IPS-20b (cell line): Measurements from ENCODE around the gene MYO18B.

Source experiments
- H3K27ac ChIP-seq: one replicate; pipeline ENCODE4 v1.5.1; 2013; ENCODE audit warnings: low read length
- H3K27me3 ChIP-seq: 2 replicates; pipeline ENCODE4 v1.6.1; 2013; ENCODE audit warnings: mild to moderate bottlenecking, low read length, inconsistent platforms; ENCODE audit not compliant: insufficient read depth
- H3K36me3 ChIP-seq: 2 replicates; pipeline ENCODE4 v1.6.1; 2013; ENCODE audit warnings: low read depth, mild to moderate bottlenecking, inconsistent platforms, low read length, moderate library complexity; ENCODE audit not compliant: insufficient read depth
- H3K4me1 ChIP-seq: 2 replicates; pipeline ENCODE4 v1.6.1; 2013; ENCODE audit warnings: mild to moderate bottlenecking, control low read depth, inconsistent platforms, low read length, moderate library complexity; ENCODE audit not compliant: insufficient read depth
- H3K4me3 ChIP-seq: 2 replicates; pipeline ENCODE4 v1.5.1; 2013; ENCODE audit warnings: mild to moderate bottlenecking, low read length, inconsistent platforms
- H3K9ac ChIP-seq: 2 replicates; pipeline ENCODE4 v1.6.1; 2013; ENCODE audit warnings: low read depth, mild to moderate bottlenecking, inconsistent platforms, low read length, moderate library complexity
- H3K9me3 ChIP-seq: 2 replicates; pipeline ENCODE4 v1.6.1; 2013; ENCODE audit warnings: mild to moderate bottlenecking, low read depth, low read length, inconsistent platforms; ENCODE audit not compliant: insufficient read depth

The MYO18B gene, protein sequence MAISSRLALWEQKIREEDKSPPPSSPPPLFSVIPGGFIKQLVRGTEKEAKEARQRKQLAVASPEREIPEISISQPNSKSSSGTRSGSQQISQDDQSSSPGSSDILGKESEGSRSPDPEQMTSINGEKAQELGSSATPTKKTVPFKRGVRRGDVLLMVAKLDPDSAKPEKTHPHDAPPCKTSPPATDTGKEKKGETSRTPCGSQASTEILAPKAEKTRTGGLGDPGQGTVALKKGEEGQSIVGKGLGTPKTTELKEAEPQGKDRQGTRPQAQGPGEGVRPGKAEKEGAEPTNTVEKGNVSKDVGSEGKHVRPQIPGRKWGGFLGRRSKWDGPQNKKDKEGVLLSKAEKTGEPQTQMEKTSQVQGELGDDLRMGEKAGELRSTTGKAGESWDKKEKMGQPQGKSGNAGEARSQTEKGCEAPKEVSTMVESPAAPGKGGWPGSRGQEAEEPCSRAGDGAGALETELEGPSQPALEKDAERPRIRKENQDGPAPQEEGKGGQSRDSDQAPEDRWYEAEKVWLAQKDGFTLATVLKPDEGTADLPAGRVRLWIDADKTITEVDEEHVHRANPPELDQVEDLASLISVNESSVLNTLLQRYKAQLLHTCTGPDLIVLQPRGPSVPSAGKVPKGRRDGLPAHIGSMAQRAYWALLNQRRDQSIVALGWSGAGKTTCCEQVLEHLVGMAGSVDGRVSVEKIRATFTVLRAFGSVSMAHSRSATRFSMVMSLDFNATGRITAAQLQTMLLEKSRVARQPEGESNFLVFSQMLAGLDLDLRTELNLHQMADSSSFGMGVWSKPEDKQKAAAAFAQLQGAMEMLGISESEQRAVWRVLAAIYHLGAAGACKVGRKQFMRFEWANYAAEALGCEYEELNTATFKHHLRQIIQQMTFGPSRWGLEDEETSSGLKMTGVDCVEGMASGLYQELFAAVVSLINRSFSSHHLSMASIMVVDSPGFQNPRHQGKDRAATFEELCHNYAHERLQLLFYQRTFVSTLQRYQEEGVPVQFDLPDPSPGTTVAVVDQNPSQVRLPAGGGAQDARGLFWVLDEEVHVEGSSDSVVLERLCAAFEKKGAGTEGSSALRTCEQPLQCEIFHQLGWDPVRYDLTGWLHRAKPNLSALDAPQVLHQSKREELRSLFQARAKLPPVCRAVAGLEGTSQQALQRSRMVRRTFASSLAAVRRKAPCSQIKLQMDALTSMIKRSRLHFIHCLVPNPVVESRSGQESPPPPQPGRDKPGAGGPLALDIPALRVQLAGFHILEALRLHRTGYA (N-terminal part only)

DNA sequence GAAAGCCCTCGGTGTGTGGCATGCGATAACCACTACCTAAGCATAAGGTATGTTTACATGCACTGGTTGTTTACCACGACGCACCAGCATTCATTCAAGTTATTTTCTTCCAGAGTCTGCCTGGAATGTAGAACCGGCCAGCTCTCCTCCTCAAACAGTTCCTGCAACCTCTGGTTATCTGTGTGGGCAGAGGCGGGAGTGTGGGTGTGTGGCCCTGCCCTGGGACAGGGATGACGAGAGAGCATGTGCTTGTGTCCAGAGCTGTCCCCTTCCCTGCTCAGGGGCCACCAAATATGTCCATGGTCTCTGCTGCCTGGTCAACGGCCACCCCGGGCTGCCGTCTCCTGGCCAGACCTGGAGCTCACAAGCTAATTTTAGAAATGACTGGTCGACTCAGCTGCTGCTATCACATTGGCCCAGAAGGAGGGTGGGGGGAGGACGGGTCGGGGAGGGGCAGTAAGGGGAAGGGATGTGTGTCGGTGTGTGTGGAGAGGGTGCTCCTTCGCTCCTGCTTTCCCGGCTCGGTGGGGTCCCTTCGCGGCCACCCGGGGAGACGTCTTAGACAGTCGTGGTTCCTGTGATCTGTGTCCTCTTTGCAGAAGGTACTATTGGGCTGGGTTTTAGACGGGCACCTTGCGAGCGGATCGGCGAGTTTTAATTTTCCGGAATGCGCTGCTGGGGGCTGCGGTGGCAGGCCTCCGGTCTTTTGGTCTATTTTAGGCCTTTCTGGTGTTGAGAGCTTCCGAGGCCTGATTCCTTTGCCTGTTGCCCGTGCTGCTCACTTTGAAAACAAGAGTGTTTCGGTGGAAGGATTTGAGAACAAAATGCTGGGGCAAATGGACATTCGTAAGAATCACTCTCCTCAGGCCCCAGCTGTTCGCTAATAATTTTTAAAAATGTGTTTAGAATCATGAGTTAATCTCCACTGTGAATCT lies at the start of gene MYO18B:
MYO18B (plus strand) TSS at position 497 of the 935 bp plus-strand sequence. CDS start 18,905 bp downstream, outside the sequence.
- Histone ChIP-seq H3K9ac (no peak within 1 kb of the TSS), H3K4me3 (no peak within 1 kb of the TSS), H3K27ac (no peak within 1 kb of the TSS), H3K4me1 (no peaks in the 10 kb centered on the region), H3K27me3 (no peaks in the 10 kb centered on the region), H3K9me3 (no peaks in the 10 kb centered on the region), H3K36me3 (no peaks in the 10 kb centered on the region)

DNA sequence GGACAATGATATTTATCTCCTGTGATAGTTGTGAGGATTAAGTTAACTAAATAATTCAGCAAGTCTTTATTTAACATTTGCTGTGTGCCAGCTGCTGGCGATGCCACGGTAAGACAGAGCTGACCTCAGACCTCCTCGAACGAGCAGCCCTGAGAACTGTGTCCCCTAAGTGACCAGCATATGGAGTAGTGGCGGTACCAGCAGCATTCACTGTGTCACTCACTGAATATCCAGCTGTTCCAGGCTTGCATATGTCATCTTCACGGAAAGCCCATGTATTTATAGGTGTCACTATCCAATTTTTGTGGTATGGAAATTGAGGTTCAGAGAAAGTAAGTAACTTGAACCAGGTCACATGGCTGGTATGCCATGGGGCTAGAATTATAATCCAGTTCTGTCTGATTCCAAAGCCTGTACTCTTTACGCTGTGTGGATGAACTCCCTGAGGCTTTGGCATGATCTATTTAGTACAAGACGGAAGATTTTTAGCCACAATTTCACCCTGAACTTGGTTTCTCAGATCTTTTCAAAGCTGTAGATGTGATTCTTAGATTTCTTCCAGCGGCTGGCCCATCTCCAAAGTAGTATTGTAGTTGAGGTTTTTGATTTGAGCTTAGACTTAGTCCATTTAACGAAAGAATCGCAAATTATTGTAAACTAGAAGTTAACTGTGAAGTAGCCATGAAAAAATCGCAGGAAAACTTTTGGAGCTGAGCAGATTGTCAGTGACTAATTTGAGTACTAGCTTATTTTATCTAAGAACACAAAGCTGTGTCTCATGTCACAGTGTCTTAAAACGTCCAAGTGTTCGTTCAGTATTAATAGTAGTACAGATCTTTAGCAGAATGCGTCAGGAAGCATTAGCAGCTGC lies 49.4 kb upstream of the MYO18B start:
- no peaks in the 10 kb centered on the region for H3K4me1 ChIP-seq
- H3K27me3 ChIP-seq = no peaks in the 10 kb centered on the region
- no peak overlapping the region for H3K27ac ChIP-seq
- no peak overlapping the region for H3K9ac ChIP-seq
- no peak overlapping the region for H3K4me3 ChIP-seq
- peaks cover 42% of the 10 kb centered on the region for H3K36me3 ChIP-seq
- no peaks in the 10 kb centered on the region for H3K9me3 ChIP-seq

DNA sequence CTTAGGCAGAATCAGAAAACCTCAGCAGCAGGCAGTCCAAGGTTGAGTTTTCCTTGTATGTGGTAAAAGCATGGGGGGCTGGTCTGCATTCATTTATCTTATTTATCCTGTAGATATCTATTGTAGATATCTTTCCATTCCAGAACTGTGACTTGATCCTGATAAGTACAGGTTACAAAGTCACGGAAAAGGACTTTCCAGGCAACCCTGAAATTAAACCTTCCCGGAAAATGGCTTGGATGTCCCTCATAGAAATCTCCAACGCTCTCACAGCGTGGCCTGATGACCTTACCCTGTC lies 48.8 kb upstream of the MYO18B start:
- no peak overlapping the region for H3K27ac ChIP-seq
- H3K4me3 ChIP-seq = no peak overlapping the region
- no peaks in the 10 kb centered on the region for H3K4me1 ChIP-seq
- H3K27me3 ChIP-seq = no peaks in the 10 kb centered on the region
- no peaks in the 10 kb centered on the region for H3K9me3 ChIP-seq
- peaks cover 42% of the 10 kb centered on the region for H3K36me3 ChIP-seq
- no peak overlapping the region for H3K9ac ChIP-seq

DNA sequence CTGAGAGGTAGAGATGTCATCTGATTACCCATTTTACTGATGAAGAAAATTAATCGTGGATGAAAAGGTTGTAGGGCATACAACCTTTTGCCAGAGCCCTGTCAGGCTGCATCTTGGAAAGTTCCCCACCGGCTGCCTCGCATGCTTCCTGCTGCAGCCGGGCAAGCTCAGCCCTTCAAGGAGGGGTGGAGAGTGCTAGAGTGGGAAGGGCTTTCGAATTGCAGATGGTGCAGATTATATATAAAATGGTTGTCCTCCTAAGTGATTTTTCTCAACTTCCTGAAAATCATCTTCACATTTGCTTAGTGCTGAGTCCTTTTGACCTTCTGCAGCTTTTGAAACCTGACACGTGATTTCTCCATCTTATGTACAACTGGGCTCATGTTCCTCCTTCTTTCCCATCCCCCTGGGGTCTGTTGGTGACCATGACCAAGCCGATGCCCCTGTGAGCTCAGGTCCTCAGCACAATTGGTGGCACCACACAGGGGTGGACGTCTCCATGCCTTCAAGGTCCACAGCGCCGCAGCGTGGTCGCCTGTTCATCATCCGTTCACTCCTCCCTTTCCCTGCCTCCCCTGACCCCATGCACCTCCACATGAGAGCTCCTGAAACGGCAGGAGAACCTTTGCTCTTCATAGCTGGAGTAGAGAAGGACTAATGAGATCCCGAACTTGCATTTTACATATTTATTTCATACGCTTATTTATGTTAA lies 47.6 kb upstream of the MYO18B start:
- no peak overlapping the region for H3K27ac ChIP-seq
- peaks cover 37% of the 10 kb centered on the region for H3K36me3 ChIP-seq
- H3K4me1 ChIP-seq = no peaks in the 10 kb centered on the region
- no peak overlapping the region for H3K4me3 ChIP-seq
- H3K27me3 ChIP-seq = no peaks in the 10 kb centered on the region
- H3K9ac ChIP-seq = no peak overlapping the region
- no peaks in the 10 kb centered on the region for H3K9me3 ChIP-seq

DNA sequence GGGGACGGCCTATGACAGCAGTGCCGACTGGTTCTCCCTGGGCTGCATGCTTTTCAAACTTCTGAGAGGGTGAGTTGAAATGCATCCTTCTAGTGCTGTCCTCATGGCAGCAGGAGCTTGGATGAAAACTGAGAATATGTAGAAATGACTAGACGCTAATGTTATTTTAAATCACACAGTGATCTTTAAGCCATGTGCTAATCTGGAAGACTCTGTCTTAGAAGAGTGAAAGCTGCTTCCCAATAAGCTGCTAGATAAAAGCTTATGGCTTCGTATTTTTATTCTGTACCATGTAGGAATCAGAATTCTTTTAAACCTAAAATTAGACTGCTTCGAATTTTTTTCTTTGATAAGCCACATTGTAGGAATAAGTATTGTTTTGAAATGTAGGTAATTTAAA lies 46.8 kb upstream of the MYO18B start:
- Histone ChIP-seq H3K9me3 (no peaks in the 10 kb centered on the region), H3K4me3 (no peak overlapping the region), H3K36me3 (peaks cover 36% of the 10 kb centered on the region), H3K27ac (no peak overlapping the region), H3K9ac (no peak overlapping the region), H3K4me1 (no peaks in the 10 kb centered on the region), H3K27me3 (no peaks in the 10 kb centered on the region)

DNA sequence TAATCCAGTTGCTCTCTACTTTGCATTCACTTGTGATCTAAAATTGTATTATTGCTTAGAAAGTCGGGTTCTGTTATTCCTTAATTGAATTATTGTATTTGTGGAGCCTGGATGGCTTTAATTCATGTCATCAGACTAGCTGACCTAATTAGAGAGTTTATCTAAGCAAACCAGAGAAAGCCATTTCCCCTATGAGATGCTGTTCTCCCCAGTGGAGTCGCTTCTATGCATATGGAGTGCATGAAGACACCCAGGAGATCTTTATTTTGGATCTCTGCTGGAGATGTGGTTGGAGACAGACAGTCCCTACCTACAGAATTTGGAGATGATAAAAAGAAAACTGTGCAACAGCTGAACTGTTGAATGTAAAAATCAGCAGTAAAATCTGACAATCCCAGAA lies 45.2 kb upstream of the MYO18B start:
- no peak overlapping the region for H3K4me3 ChIP-seq
- H3K27ac ChIP-seq = no peak overlapping the region
- H3K36me3 ChIP-seq = peaks cover 25% of the 10 kb centered on the region
- no peak overlapping the region for H3K9ac ChIP-seq
- H3K27me3 ChIP-seq = no peaks in the 10 kb centered on the region
- H3K9me3 ChIP-seq = no peaks in the 10 kb centered on the region
- no peaks in the 10 kb centered on the region for H3K4me1 ChIP-seq

DNA sequence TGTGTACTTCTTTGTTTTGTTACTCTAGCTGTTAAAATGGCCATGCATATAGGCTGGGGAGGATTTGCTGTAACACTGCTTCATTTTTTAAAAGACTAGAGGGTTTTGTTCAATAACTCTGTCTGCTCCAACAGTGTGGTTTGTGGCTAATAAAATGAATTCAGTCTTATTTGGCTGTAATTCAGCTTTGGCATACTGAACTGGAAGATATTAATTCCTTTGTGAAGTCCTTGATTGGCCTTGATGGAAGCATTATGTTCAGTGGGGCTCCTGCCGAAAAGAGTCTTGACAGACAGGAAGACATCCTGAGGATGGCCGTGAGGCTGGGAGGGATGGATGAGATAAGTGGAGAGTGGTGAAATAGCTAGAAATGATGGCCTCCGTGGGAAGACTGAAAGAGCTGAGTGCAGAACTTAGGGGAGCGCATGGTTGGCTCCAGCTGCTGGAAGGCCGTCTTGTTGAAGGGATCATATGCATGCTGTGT lies 44.8 kb upstream of the MYO18B start:
- no peaks in the 10 kb centered on the region for H3K27me3 ChIP-seq
- H3K4me1 ChIP-seq = no peaks in the 10 kb centered on the region
- H3K4me3 ChIP-seq = no peak overlapping the region
- no peaks in the 10 kb centered on the region for H3K9me3 ChIP-seq
- no peak overlapping the region for H3K27ac ChIP-seq
- no peak overlapping the region for H3K9ac ChIP-seq
- peaks cover 25% of the 10 kb centered on the region for H3K36me3 ChIP-seq

DNA sequence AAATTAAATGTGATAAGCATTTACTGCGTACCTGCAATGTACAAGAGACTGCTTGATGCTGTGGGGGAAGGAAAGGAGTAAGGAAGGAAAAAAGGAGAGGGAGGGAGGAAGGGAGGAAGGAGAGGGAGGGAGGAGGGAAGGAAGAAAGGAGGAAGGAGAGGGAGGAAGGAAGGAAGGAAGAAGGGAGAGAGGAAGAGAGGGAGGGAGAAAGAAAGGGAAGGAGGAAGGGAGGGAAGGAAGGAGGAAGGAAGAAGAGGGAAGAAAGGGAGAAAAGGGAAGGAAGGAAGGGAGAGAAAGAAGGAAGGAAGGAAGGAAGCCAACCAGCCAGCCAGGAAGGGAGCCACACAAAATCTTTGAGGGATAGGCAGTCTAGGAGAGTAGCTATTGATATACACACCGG lies 44.0 kb upstream of the MYO18B start:
- no peaks in the 10 kb centered on the region for H3K9me3 ChIP-seq
- H3K4me3 ChIP-seq = no peak overlapping the region
- no peaks in the 10 kb centered on the region for H3K27me3 ChIP-seq
- H3K27ac ChIP-seq = no peak overlapping the region
- no peaks in the 10 kb centered on the region for H3K4me1 ChIP-seq
- peaks cover 30% of the 10 kb centered on the region for H3K36me3 ChIP-seq
- no peak overlapping the region for H3K9ac ChIP-seq

DNA sequence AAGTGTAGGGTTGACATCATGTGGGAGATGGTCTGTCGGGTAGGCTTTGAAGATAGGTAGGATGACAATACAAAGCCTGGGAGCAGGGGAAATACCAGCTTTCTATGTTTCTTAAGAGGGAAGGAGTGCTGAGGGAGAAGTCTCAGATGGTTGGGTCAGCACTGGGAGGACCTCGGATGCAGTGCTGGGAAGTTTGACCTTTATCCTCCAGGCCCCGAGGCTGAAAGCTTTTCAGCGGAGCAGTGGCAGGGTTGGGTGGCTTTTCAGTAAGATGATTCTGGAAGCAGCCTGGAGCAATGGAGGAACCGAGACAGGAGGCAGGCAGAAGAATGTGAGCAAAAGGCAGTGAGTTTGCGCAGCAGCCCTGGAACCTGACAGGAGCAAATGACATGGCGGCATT lies 43.5 kb upstream of the MYO18B start:
- Histone ChIP-seq H3K36me3 (peaks cover 31% of the 10 kb centered on the region), H3K9ac (no peak overlapping the region), H3K27ac (no peak overlapping the region), H3K9me3 (no peaks in the 10 kb centered on the region), H3K27me3 (no peaks in the 10 kb centered on the region), H3K4me3 (no peak overlapping the region), H3K4me1 (no peaks in the 10 kb centered on the region)

DNA sequence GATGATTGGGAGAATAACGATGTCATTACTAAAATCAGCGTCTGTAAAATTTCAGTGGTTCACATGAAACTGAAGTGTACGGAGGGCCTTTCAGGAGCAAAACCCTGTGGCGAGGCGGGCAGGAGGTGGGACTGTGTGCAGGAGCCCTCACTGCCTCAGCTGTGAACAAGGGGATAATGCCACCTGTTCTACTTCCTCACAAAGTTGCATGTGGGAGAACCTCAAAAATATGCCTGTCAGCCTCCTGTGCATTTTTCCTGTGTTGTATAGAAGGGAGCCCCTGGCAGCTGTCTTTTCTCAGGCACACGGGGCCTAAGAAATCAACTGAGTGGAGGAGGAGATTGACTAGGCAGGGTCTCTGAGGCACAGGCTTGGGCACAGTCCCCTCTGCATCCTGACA lies 43.0 kb upstream of the MYO18B start:
- Histone ChIP-seq H3K4me3 (no peak overlapping the region), H3K9ac (no peak overlapping the region), H3K36me3 (peaks cover 31% of the 10 kb centered on the region), H3K27ac (no peak overlapping the region), H3K27me3 (no peaks in the 10 kb centered on the region), H3K9me3 (no peaks in the 10 kb centered on the region), H3K4me1 (no peaks in the 10 kb centered on the region)
